ENCODE measurements around the gene TMEM243. TPM values are rescaled to one million over a fixed set of nuclear protein-coding genes. Genes with fewer than 3 reads are reported as not detected.
"Not testable (repeated sequence)": the region's sequence is repeated elsewhere in the genome, so short reads cannot be mapped to it uniquely, and the experiment has no call there.

Gene TMEM243
- total RNA-seq, 1 donor from 2014 or later = 28.1 TPM

DNA sequence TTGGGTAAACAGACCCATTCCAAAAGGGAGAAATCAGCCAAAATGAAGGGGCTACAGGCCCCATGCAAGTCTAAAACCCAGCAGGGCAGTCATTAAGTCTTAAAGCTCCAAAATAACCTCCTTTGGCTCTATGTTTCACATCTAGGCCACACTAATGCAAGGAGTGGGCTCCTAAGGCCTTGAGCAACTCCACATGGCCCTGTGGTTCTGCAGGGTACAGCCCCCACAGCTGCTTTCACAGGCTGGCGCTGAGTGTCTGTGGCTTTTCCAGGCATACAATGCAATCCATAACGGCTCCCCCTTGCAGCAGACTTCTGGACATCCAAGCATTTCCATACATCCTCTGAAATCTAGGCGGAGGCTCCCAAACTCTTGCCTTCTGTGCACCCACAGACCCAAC, 9.0 kb downstream of the TMEM243 start:
- no peak for DNase-seq

GRCh38 chr7:87209295-87209924, 10.1 kb downstream of the TMEM243 start:
- DNase-seq = no peak

DNA sequence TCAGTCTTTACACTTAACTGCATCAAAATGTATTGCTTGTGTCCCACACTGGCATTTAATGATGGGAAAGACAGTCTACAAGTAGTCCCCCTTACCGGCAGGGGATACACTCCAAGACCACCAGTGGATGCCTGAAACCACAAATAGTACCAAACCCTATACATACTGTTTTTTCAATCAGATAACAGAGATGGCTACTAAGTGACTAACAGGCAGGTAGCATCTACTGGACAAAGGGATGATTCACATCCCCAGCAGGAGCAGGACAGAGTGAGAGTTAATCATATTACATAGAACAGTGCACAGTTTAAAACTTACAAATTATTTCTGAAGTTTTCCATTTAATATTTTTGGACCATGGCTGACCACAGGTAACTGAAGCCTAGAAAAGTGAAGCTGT, 13.2 kb downstream of the TMEM243 start:
- DNase-seq = no peak

GRCh38 chr7:87205701-87206100, 13.8 kb downstream of the TMEM243 start:
- not testable (repeated sequence) for DNase-seq

DNA sequence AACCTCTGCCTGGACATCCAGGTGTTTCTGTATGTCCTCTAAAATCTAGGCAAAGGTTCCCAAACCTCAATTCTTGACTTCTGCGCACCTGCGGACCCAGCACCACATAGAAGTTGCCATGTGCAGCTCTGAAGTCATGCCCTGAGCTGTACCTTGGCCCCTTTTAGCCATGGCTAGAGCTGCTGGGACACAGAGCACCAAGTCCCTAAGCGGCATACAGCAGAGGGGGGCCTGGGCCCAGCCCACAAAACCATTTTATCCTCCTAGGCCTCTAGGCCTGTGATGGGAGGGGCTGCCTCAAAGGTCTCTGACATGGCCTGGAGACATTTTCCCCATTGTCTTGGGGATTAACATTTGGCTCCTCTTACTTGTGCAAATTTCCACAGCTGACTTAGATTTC, 14.6 kb downstream of the TMEM243 start:
- no peak for DNase-seq

DNA sequence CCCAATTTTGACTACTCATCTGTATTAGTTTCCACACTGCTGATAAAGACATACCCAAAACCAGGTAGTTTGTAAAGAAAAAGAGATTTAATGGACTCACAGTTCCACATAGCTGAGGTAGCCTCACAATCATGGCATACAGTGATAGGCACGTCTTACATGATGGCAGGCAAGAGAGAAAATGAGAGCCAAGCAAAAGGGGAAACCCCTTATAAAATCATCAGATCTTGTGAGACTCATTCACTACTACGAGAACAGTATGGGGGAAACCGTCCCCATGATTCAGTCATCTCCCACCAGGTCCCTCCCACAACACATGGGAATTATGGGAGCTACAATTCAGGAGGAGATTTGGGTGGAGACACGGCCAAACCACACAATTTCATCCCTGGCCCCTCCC, 15.6 kb downstream of the TMEM243 start:
- DNase-seq = not testable (repeated sequence)

DNA sequence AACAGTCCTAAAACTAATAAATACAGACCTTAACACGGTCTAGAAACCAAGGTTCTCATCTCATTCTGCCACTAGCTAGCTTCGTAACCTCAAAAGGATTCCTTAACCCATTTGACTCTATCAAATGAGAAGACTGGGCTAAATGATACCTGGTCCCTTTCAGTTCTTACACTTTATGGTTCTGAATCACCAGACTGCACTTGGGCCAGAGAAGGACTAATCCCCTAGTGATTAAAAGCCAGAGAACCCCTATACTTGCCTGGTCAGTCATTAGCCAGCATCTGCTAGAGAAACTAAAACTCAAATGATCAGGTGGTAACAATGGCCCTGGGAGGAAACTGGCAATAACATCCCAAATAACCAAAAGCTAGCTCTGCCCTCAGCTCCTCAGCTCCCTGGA, 16.8 kb downstream of the TMEM243 start:
- DNase-seq = no peak

DNA sequence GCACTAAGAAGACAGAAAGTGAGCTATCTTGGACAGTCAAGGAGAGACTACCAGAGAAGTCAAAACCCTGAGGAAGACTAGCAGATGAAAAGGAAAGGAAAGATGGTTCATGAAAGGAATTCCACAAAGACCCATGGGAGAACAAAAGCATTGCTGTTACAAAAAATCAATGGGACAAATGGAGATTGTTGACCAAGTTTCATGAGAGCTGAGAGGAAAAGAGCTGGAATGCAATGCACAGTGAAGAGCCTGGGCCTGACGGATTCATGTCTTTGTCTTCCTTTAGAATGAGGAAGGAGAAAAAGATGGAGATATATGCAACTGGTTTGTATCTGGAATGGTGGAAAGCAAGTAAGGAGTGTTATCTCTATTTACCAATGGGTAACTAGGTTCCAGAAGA, 17.3 kb downstream of the TMEM243 start:
- no peak for DNase-seq

- no peak for DNase-seq
Observed at GRCh38 chr7:87199700-87200450, 19.7 kb downstream of the TMEM243 start.

DNA sequence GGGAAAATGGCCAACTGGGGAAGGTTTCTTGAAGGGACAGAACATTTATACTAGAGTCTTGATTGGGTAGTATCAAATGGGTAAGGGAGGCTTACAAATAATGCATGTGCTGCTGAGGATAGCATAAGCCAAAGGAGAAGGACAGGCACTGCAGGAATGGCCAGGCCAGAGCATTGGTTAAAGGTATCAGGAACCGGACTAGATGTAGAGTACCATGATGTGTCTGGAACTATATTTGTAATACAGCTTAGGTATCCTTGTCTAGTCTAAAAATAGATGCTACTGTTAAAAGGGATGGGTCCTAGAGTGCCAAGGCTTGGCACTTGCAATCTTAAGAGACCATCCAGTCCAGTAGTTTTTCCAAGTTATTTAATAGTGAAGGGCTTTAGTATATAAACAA, 20.3 kb downstream of the TMEM243 start:
- no peak for DNase-seq

GRCh38 chr7:87193912-87194311, 25.6 kb downstream of the TMEM243 start:
- DNase-seq = no peak

DNA sequence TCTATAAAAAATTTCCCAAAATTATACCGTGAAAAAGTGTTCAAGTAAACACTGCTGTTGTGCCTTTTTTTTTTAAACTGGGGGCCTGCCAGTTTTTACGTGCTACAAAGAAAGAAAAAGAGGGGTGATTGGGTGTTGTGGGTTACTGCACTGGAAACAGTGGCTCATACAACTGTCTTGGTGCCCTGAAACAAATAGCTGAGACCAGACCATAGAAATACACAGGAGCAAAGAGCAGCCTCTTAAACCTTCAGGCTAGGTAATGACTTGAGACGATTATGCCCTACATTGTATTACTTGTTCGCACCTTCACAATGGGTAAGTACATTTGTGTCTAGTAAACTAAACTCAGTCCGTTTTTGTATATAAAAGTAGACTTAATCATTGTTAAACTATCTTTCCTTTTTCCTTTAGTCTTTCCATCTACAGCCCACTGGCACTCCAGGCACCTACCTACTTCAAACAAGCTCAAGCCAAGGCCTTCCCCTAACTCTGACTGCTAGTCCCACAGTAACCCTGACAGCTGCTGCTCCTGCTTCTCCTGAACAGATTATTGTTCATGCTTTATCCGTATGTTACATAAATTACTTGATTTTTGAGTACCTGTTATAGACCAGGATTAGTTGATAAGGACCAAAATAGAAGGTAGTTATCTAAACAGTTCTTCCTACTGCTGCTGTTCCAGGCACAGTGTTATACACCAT, 26.6 kb downstream of the TMEM243 start:
- DNase-seq = no peak

- no peak for DNase-seq
Observed at GRCh38 chr7:87190783-87191182, 28.7 kb downstream of the TMEM243 start.

GRCh38 chr7:87188930-87189329, 30.6 kb downstream of the TMEM243 start:
- no peak for DNase-seq

DNA sequence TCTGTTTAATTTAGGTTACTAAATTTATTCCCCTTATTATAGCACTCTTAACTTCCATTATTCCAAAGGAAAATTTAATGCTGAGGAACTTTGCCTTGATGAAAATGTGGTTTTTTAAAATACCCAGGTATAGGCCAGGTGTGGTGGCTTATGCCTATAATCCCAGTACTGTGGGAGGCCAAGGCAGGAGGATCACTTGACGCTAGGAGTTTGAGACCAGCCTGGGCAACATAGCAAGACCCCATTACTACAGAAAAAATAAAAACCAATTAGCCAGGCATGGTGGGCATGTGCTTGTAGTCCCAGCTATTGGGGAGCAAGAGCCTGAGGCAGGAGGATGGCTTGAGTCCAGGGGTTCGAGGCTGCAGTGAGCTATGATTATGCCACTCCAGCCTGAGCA, 32.4 kb downstream of the TMEM243 start:
- DNase-seq = no peak

DNA sequence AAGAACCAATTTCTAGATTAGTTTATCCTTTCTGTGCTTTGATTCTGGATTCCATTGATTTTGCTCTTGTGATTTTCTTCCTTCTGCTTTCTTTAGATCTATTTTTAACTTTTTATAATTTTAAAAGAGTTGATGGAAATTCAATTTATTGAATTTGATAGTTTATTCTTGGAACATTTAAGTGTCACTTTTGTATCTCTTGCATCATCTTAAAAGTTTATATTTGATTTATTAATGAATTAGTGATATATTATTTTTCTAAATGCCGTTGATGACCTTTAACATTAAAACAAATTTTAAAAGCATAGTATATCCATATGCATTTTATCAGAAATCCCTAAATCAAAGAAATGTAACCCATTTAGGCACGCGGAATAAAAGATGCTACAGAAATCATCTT, 40.4 kb downstream of the TMEM243 start:
- no peak for DNase-seq

GRCh38 chr7:87178320-87178719, 41.2 kb downstream of the TMEM243 start:
- no peak for DNase-seq

DNA sequence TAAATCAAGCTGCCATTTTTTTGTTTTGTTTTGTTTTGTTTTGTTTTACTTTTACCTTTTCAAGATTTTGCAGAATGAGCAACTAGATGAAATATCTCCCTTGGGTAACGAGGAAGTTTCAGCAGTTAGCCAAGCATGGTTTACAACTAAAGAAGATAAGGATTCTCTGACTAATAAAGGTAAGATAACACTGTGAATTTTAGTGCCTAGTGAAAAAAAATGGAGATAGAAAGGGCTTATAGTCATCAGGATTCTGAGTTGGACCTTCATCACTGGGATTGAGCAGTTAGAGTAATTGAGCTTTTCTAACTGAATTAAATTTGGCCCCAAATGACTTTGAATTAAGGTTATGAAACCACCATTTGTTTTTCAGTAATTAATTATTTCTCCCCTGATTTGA, 46.1 kb downstream of the TMEM243 start:
- DNase-seq = no peak

DNA sequence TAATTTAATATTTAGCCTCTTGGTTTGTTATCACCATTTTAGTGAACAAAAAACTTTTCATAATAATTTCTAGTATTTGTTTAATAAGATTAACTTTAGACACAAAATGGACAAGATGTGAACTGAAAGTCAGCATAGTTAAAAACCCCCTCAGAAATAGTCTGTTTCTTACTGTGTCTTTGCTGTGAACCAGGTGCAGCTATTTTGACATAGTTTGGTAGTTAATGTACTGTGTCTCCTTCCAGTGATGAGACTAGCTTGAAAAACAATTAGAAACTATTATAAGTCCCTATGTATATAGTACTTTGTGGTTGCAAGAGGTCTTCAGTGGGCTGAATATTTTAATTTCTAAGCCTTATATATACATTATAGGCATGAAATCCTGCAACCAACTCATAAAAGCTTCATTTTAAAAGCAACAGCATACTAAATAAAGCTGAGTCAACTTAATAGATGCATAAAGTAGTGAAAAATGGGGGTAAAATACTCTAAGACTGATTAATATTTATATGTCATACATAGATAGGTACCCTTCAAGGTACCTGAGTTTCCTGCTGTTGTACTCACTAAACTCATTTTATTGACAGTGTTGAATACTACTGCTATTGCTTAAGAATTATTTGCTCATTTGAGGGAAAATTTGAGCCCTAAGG, 48.1 kb downstream of the TMEM243 start:
- no peak for DNase-seq

- DNase-seq = no peak
Observed at GRCh38 chr7:87170828-87171227, 48.7 kb downstream of the TMEM243 start.

DNA sequence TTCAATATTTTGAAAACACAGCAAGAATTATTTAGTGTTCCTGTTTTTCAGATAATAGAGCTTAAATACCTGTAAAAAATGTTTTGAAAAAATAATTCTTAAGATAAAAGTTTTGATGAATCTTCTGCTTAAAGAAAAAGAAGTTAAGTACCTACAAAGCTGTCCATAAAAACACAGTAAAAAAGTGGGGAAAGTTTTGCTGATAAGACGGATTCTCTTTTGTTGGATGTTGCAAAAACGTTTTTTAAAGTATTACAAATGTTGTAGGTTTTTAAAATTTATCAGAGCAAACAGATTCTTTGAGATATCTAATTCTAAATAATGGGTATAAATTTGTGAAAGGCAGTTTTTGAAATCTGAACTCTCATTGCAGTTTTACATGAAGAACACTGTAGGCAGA, 55.1 kb downstream of the TMEM243 start:
- no peak for DNase-seq

- no peak for DNase-seq
Observed at GRCh38 chr7:87159538-87159937, 60.0 kb downstream of the TMEM243 start.

GRCh38 chr7:87156709-87157108, 62.8 kb downstream of the TMEM243 start:
- DNase-seq = no peak
